Calu3 (cell line): ENCODE measurements around the gene PIK3R6. TPM values are rescaled to one million over a fixed set of nuclear protein-coding genes. Genes with fewer than 3 reads are reported as not detected.

ENCODE experiments used
- BruUV-seq: library from RNA; stranded (reverse); fragments of 400-500 nt; replicated peaks from 2 replicates; lab custom pipeline; 2021; lab: Mats Ljungman, UMichigan
- CTCF ChIA-PET: fragments of 300-600 bp; sonication (Branson Sonifier 250); formaldehyde crosslinking; loops from one replicate; lab custom pipeline; 2022; ENCODE audit warnings: antibody characterized with exemption; lab: Charles Lee
- DNase-seq: peaks from one replicate; pipeline ENCODE4 v3.0.0; 2022
- H3K27ac Mint-ChIP-seq: one replicate; pipeline ENCODE4 v1.8.0; 2022; ENCODE audit warnings: mixed read lengths; ENCODE audit not compliant: unreplicated experiment
- H3K27me3 Mint-ChIP-seq: one replicate; pipeline ENCODE4 v1.8.0; 2022; ENCODE audit warnings: mixed read lengths; ENCODE audit not compliant: unreplicated experiment
- H3K36me3 Mint-ChIP-seq: one replicate; pipeline ENCODE4 v1.8.0; 2022; ENCODE audit warnings: mild to moderate bottlenecking, moderate library complexity, mixed read lengths; ENCODE audit not compliant: insufficient read depth, unreplicated experiment
- H3K4me1 Mint-ChIP-seq: one replicate; pipeline ENCODE4 v1.8.0; 2022; ENCODE audit warnings: mild to moderate bottlenecking, low read depth, mixed read lengths; ENCODE audit not compliant: unreplicated experiment
- H3K4me3 Mint-ChIP-seq: one replicate; pipeline ENCODE4 v1.8.0; 2022; ENCODE audit warnings: mild to moderate bottlenecking, low read depth, moderate library complexity, mixed read lengths; ENCODE audit not compliant: unreplicated experiment
- H3K9me3 Mint-ChIP-seq: one replicate; pipeline ENCODE4 v1.8.0; 2022; ENCODE audit warnings: low read depth, mixed read lengths; ENCODE audit not compliant: unreplicated experiment
- intact Hi-C: fragments of 100-400 bp; cut with micrococcal nuclease; formaldehyde crosslinking; loops from one replicate; pipeline ENCODE4 v1.10.0; 2022; ENCODE audit not compliant: unreplicated experiment
- total RNA-seq: library from RNA; stranded (reverse); gene quantifications from 2 replicates; pipeline ENCODE4 v1.2.3, GENCODE V29; 2022
- TF ChIP-seq, protein P1 (sequence below): fragments of 200-600 bp; IDR thresholded peaks from one replicate; pipeline ENCODE4 v1.8.0; 2022; ENCODE audit warnings: antibody characterized with exemption; ENCODE audit not compliant: unreplicated experiment

The PIK3R6 gene
- total RNA-seq, 1 experiment from 2014 or later, result not detected

DNA sequence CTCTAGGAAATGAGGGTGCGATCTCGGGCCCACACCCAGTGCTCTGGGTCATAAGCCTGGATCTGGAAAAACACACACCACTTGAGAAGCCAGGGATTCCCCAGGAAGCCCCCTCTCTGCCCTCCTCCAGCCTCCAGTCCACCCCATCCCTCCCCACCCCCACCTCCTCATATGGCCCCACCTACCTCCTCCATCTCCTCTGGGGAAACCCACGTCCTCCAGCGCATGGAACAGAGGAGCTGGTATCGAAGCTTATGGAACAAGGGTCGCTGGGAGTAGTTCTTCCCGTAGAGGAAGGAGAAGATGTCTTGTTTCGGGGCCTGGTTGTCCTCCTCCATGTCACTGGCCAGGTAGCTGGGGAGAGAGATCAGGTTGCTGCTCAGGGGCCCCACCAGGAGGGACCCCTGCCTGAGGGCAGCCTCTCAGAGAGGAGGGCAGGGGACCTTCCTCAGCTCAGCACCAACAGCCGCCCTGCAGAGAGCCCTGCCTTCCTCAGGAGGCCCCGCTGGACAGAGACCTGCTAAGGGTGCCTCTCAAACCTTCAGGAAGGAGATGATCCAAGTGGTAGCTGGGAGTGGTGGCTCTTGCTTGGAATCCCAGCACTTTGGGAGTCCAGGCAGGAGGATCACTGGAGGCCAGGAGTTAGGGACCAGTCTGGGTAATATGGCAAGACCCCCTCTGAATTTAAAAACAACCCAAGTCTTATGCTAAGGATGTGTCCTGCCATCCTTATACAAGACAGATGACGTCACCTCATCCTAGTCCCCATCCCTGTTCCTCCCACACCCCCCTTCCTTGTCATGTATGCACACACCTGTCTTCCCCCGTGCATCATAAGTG is 114.1 kb downstream of the PIK3R6 start:
- no peaks in the 10 kb centered on the region for H3K4me1 Mint-ChIP-seq
- DNase-seq, result no peak
- no peak overlapping the region for H3K4me3 Mint-ChIP-seq
- intact Hi-C loops, result no loop called here
- TF ChIP-seq, protein P1, sequence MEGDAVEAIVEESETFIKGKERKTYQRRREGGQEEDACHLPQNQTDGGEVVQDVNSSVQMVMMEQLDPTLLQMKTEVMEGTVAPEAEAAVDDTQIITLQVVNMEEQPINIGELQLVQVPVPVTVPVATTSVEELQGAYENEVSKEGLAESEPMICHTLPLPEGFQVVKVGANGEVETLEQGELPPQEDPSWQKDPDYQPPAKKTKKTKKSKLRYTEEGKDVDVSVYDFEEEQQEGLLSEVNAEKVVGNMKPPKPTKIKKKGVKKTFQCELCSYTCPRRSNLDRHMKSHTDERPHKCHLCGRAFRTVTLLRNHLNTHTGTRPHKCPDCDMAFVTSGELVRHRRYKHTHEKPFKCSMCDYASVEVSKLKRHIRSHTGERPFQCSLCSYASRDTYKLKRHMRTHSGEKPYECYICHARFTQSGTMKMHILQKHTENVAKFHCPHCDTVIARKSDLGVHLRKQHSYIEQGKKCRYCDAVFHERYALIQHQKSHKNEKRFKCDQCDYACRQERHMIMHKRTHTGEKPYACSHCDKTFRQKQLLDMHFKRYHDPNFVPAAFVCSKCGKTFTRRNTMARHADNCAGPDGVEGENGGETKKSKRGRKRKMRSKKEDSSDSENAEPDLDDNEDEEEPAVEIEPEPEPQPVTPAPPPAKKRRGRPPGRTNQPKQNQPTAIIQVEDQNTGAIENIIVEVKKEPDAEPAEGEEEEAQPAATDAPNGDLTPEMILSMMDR, result no peak
- CTCF ChIA-PET, result interaction anchor here (0.6 kb wide), 1 partner anchor 18 kb away, joined by 4 read pairs; no protein-coding TSS in a partner anchor
- no peaks in the 10 kb centered on the region for H3K9me3 Mint-ChIP-seq
- H3K27me3 Mint-ChIP-seq, result peaks cover 76% of the 10 kb centered on the region
- no peaks in the 10 kb centered on the region for H3K36me3 Mint-ChIP-seq
- no peak overlapping the region for H3K27ac Mint-ChIP-seq
- BruUV-seq, result no TSS peak

Other genes with a start within 250 kb of the PIK3R6 start
- 31.2 and 37.0 TPM in 2 replicates for gene MYH10, start 236.9 kb downstream of the PIK3R6 start, total RNA-seq
- not detected in 2 replicates for gene CCDC42, start 122.8 kb downstream of the PIK3R6 start, total RNA-seq
- not detected in 2 replicates for gene SPDYE4, start 109.1 kb downstream of the PIK3R6 start, total RNA-seq
- gene MFSD6L, start 68.3 kb downstream of the PIK3R6 start, total RNA-seq, result 0.21 and 0.44 TPM in 2 replicates
- not detected in 2 replicates for gene PIK3R5, start 98.0 kb upstream of the PIK3R6 start, total RNA-seq
- 0.69 and 0.94 TPM in 2 replicates for gene NTN1, start 153.8 kb upstream of the PIK3R6 start, total RNA-seq